ENCODE data around the gene ABCF1. TPM values are rescaled to one million over a fixed set of nuclear protein-coding genes. Genes with fewer than 3 reads are reported as not detected.
A peak's percentile ranks its signal among the peaks of the same experiment; 100 is the strongest.

The ABCF1 gene
- total and polyA plus RNA-seq, 8 donors, result 7.6 to 32.6 (median 27.4) TPM

GRCh38 chr6:30615958-30616810 is 44.9 kb downstream of the ABCF1 start:
- WGBS, 5 donors, result 0 to 1% (median 0%) methylated on average over 10 of the region's 10 CpGs
- Histone ChIP-seq H3K27ac (peak overlapping the region; percentile 91 to 96 (median 95)), H3K27me3 (no peaks in the 10 kb centered on the region), H3K9me3 (no peaks in the 10 kb centered on the region), H3K4me3 (peak overlapping the region; percentile 66 to 94 (median 83)), H3K36me3 (peaks cover 23 to 35% (median 30%) of the 10 kb centered on the region in 4 donors), H3K4me1 (peaks cover 40 to 63% (median 46%) of the 10 kb centered on the region in 4 donors)
- intact Hi-C loops (cut with DNase I; ENCODE audit: low total_unique reads), result no loop called here
- DNase-seq, result peak in 1 of 2 donors; percentile 89
- no peak for TF ChIP-seq EP300 (IDR thresholded peaks at IDR 0.05)
- TF ChIP-seq POLR2AphosphoS5 (IDR thresholded peaks at IDR 0.05), result peak in 1 of 3 donors; percentile 50

- Histone ChIP-seq H3K9me3 (no peaks in the 10 kb centered on the region), H3K4me3 (peak within 1 kb of the TSS; percentile 66 to 94 (median 83)), H3K36me3 (peaks cover 26 to 39% (median 38%) of the 10 kb centered on the region in 4 donors), H3K4me1 (peaks cover 36 to 62% (median 41%) of the 10 kb centered on the region in 4 donors), H3K27me3 (no peaks in the 10 kb centered on the region), H3K27ac (peak within 1 kb of the TSS; percentile 92 to 96 (median 95))
- 0 to 1% (median 0%) methylated on average over 40 of the region's 40 CpGs for WGBS, 5 donors
- TF ChIP-seq CTCF (IDR thresholded peaks at IDR 0.05) (no peak), POLR2AphosphoS5 (IDR thresholded peaks at IDR 0.05) (peak; percentile 91 to 100 (median 100)), POLR2A (IDR thresholded peaks at IDR 0.05) (peak in 2 of 4 donors; percentile 99), EP300 (IDR thresholded peaks at IDR 0.05) (no peak)
- intact Hi-C loops (cut with DNase I; ENCODE audit: low total_unique reads), result no loop called here
- peak; percentile 99 to 100 for DNase-seq
Measured at GRCh38 chr6:30616811-30617564, 45.7 kb downstream of the ABCF1 start, which contains the start of gene PPP1R10. PPP1R10 (minus strand) TSS chr6:30617243; CDS start chr6:30609944, 7,299 bp downstream.

- no peaks in the 10 kb centered on the region for H3K27me3 ChIP-seq
- intact Hi-C loops (cut with DNase I; ENCODE audit: low total_unique reads), result no loop called here
- peaks cover 29 to 46% (median 45%) of the 10 kb centered on the region in 4 donors for H3K36me3 ChIP-seq
- H3K9me3 ChIP-seq, result no peaks in the 10 kb centered on the region
- peak within 1 kb of the TSS; percentile 66 to 94 (median 83) for H3K4me3 ChIP-seq
- peak within 1 kb of the TSS; percentile 92 to 96 (median 95) for H3K27ac ChIP-seq
- WGBS, 5 donors, result 0 to 1% (median 0%) methylated on average over 31 to 34 of the region's 34 CpGs
- TF ChIP-seq EP300 (IDR thresholded peaks at IDR 0.05) (no peak), POLR2AphosphoS5 (IDR thresholded peaks at IDR 0.05) (peak; percentile 82 to 94 (median 90)), CTCF (IDR thresholded peaks at IDR 0.05) (no peak), POLR2A (IDR thresholded peaks at IDR 0.05) (peak in 2 of 4 donors; percentile 63 to 67)
- peaks cover 30 to 55% (median 34%) of the 10 kb centered on the region in 4 donors for H3K4me1 ChIP-seq
- DNase-seq, result peak; percentile 98 to 100
Measured at GRCh38 chr6:30617565-30618269, 46.5 kb downstream of the ABCF1 start, which contains the start of gene MRPS18B. MRPS18B (plus strand) TSS chr6:30617840; CDS start chr6:30617866, 26 bp downstream.

- 1 to 13% (median 6%) methylated on average over 8 of the region's 8 CpGs for WGBS, 5 donors
- intact Hi-C loops (cut with DNase I; ENCODE audit: low total_unique reads), result no loop called here
Measured at GRCh38 chr6:30618270-30618797, 47.1 kb downstream of the ABCF1 start.

More at GRCh38 chr6:30618270-30618797, 47.1 kb downstream of the ABCF1 start:
- Histone ChIP-seq H3K36me3 (peaks cover 34 to 52% (median 51%) of the 10 kb centered on the region in 4 donors), H3K27me3 (no peaks in the 10 kb centered on the region), H3K9me3 (no peaks in the 10 kb centered on the region), H3K4me3 (peak overlapping the region; percentile 52 to 71 (median 65)), H3K4me1 (peaks cover 24 to 48% (median 28%) of the 10 kb centered on the region in 4 donors), H3K27ac (peak overlapping the region; percentile 92 to 96 (median 95))
- peak in 2 of 3 donors; percentile 57 to 75 for TF ChIP-seq POLR2AphosphoS5 (IDR thresholded peaks at IDR 0.05)
- no peak for TF ChIP-seq POLR2A (IDR thresholded peaks at IDR 0.05)
- no peak for TF ChIP-seq CTCF (IDR thresholded peaks at IDR 0.05)
- no peak for TF ChIP-seq EP300 (IDR thresholded peaks at IDR 0.05)
- peak; percentile 38 to 80 for DNase-seq
